Psoas muscle (tissue), 8 donors: Measurements from ENCODE around the gene NUP93. TPM values are rescaled to one million over a fixed set of nuclear protein-coding genes. Genes with fewer than 3 reads are reported as not detected.

Source experiments
- ATAC-seq, 4 donors: fragments of 200-7000 bp; cut with Tn5 transposase; one replicate each; pipeline ENCODE4 v1.9.1; 2020; ENCODE audit warnings: moderate library complexity in 3 of 4, mild to moderate bottlenecking in 2 of 4
- DNase-seq, 2 donors: peaks; one replicate each; pipeline ENCODE4 v3.0.0-alpha.2; 2020
- H3K27ac ChIP-seq: fragments of 200-600 bp; one replicate; pipeline ENCODE4 v1.8.0; 2022
- H3K27me3 ChIP-seq, 3 donors: fragments of 200-600 bp in 1 of 3; one replicate each; pipeline versions ENCODE4 v1.6.1 to v1.8.0; 2013 to 2022; ENCODE audit warnings: low read length in 2 of 3, mild to moderate bottlenecking in 2 of 3, moderate library complexity in 1 of 3; ENCODE audit not compliant: insufficient read depth in 3 of 3
- H3K36me3 ChIP-seq, 2 donors: fragments of 200-600 bp in 1 of 2; one replicate each; pipeline versions ENCODE4 v1.6.1 to v1.8.0; 2013 to 2022; ENCODE audit warnings: low read depth in 1 of 2, mild to moderate bottlenecking in 1 of 2, moderate library complexity in 1 of 2; ENCODE audit not compliant: insufficient read depth in 1 of 2
- H3K4me1 ChIP-seq: fragments of 200-600 bp; one replicate; pipeline ENCODE4 v1.8.0; 2022
- H3K4me3 ChIP-seq: fragments of 200-600 bp; one replicate; pipeline ENCODE4 v1.8.0; 2022; ENCODE audit warnings: mild to moderate bottlenecking
- H3K9me3 ChIP-seq: fragments of 200-600 bp; one replicate; pipeline ENCODE4 v1.8.0; 2022
- WGBS, 3 donors: extraction: QIAGEN DNeasy Blood & Tissue Kit; methylation state at CpG; one replicate each; pipeline versions ENCODE4 v1.1.6 to v1.1.7; 2013; 5-methylcytosine and 5-hydroxymethylcytosine counted together
- intact Hi-C, 2 donors: fragments of 100-400 bp; cut with DNase I; formaldehyde crosslinking; loops; one replicate each; pipeline versions ENCODE4 v1.11.0 to v1.14.2; 2022
- polyA plus RNA-seq, 3 donors: library from polyadenylated mRNA; stranded (reverse); fragments of 200-250 nt; gene quantifications; one replicate each; pipeline ENCODE4 v1.2.3, GENCODE V29; 2013
- total RNA-seq, 4 donors: library from RNA; stranded (reverse); fragmentation: NEBNext Ultra II Directional in 2 of 4; extraction: Animal tissue kit (Norgen Biotek cat#: 25700) in 2 of 4; gene quantifications; one replicate each; pipeline versions ENCODE4 v1.2.1 to v1.2.4, GENCODE V29; 2021 to 2023
- TF ChIP-seq, protein P1 (sequence below): fragments of 200-600 bp; IDR thresholded peaks from one replicate; pipeline ENCODE4 v1.8.0; 2022; ENCODE audit warnings: antibody characterized with exemption
- donor health status: healthy with polysubstance abuse.
- donor health status: DM: no; HTN: no; CAD: no; lungs with moderate emphysema.
- donor health status: Bipolar disorder and iron deficiency.
- donor health status: healthy.
- donor health status: DM: yes; HTN: yes; CAD: no.
- donor health status: DM: no; HTN: no; CAD: no.
- donor health status: DM: no; HTN: no; CAD: no.
- donor health status: DM: yes; HTN: yes; CAD: no.

NUP93 gene
- total and polyA plus RNA-seq, 7 donors, result 16.5 to 44.3 (median 25.5) TPM

DNA sequence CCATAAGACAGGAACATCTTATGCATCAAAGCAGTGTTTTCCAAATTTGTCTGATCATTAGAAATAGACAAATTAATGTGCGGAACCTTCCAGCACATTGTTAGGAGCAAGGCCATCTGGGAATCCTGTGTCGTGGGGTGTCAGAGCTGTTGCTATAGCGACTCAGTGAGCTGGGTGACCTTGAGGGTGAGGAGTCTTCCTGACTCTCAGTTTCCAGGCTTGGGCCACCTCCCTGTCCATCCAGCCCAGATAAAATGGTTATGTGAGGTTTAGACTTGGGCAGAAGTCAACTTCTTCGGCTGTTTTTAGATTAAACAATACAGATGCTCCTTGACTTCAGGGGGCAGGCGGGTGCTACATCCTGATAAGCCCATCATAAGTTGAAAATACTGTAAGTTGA, 27.1 kb upstream of the NUP93 start:
- H3K4me3 ChIP-seq, result no peak overlapping the region
- intact Hi-C loops, result loop anchor here (1.0 to 10.0 kb wide), 7 partner anchors 30 to 191 kb away; no protein-coding TSS in a partner anchor
- H3K36me3 ChIP-seq, result no peaks in the 10 kb centered on the region
- no peak overlapping the region for H3K27ac ChIP-seq
- H3K4me1 ChIP-seq, result no peaks in the 10 kb centered on the region
- DNase-seq, result no peak
- H3K27me3 ChIP-seq, result no peaks in the 10 kb centered on the region
- H3K9me3 ChIP-seq, result no peaks in the 10 kb centered on the region
- 87 to 89% (median 88%) methylated on average over 5 of the region's 5 CpGs for WGBS, 3 donors
- TF ChIP-seq, protein P1, sequence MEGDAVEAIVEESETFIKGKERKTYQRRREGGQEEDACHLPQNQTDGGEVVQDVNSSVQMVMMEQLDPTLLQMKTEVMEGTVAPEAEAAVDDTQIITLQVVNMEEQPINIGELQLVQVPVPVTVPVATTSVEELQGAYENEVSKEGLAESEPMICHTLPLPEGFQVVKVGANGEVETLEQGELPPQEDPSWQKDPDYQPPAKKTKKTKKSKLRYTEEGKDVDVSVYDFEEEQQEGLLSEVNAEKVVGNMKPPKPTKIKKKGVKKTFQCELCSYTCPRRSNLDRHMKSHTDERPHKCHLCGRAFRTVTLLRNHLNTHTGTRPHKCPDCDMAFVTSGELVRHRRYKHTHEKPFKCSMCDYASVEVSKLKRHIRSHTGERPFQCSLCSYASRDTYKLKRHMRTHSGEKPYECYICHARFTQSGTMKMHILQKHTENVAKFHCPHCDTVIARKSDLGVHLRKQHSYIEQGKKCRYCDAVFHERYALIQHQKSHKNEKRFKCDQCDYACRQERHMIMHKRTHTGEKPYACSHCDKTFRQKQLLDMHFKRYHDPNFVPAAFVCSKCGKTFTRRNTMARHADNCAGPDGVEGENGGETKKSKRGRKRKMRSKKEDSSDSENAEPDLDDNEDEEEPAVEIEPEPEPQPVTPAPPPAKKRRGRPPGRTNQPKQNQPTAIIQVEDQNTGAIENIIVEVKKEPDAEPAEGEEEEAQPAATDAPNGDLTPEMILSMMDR, result no peak
- ATAC-seq, result no peak

DNA sequence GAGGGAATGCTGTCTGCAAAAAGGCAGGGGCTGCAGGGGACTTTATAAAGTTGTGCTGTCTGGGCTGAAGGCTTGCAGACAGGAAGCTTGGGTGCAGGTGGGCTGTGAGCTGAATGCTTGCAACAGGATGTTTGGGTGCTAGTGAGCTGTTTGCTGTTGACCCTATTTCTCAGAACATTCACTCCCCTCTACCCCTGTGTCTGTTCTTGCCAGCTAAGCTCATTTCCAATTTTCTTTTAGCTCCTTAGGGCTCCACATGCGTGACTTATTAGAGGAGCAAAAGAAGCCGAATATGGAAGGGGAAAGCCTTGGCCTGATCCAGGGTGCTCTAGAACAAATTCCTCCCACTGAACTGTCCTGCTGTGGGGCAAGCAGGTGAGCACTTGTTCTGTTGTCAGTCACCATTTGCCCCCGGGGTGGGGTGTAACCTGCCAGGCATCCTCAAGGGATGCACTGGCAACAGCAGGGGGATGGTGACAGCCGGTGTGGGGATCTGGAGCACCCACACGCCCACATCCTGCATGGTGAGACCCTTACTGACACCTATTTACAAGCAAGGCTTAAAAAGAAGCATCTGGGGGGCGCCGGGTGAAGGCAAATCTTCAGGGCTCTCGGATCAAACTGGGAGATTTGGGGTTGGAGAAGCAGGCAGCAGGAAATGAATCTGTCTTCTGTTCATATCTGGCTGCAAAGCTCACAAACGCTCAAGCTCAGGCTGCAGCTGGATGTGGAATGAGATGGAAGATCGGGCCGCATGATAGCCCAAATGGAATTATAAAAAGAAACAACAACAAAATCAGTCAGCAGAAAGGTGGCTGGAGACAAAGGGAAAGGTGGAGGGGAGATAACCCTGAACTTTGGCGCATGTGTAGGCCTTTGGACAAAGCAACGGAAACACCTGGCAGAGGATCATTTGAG, 21.1 kb upstream of the NUP93 start:
- intact Hi-C loops, result loop anchor here in 1 of 2 donors (10.0 kb wide), 1 partner anchor 194 kb away; no protein-coding TSS in a partner anchor
- 51 to 68% (median 61%) methylated on average over 13 of the region's 13 CpGs for WGBS, 3 donors
- ATAC-seq (no peak), DNase-seq (no peak)
- no peak overlapping the region for H3K4me3 ChIP-seq
- H3K9me3 ChIP-seq, result no peaks in the 10 kb centered on the region
- no peaks in the 10 kb centered on the region for H3K36me3 ChIP-seq
- H3K27ac ChIP-seq, result no peak overlapping the region
- H3K27me3 ChIP-seq, result no peaks in the 10 kb centered on the region
- H3K4me1 ChIP-seq, result no peaks in the 10 kb centered on the region
- TF ChIP-seq, protein P1, result no peak

DNA sequence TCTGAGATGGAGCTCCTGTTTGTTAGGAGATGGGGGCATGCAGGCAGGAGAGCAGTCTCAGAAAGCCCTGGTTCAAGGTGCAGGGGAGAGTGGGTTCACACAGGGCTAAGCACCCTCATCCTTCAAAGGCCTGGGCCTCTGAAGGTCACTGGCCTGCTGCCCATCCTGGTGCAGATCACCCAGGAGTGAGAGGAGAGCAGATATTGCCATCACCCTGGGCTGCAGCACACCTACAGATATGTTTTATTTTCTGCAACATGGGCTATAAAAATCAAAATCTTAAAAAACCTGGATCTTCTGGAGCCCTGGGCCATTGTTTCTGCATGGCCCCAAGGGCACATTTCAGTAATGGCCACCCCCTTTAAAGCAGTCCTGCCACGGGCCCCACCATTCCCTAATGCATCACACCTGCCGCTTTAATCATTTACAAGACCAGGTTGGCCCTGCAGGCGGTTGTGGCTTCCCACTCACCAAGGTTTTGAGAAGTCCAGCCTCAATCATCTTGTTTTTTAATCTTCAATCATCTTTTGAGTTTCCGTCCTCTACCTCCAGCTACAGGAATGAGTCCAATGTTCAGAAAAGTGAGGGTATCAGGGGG, 20.4 kb upstream of the NUP93 start:
- 80 to 87% (median 87%) methylated on average over 4 of the region's 4 CpGs for WGBS, 3 donors
- DNase-seq (no peak), ATAC-seq (no peak)
- intact Hi-C loops, result loop anchor here in 1 of 2 donors (10.0 kb wide), 1 partner anchor 195 kb away; no protein-coding TSS in a partner anchor
- TF ChIP-seq, protein P1, result no peak
- no peak overlapping the region for H3K4me3 ChIP-seq
- no peaks in the 10 kb centered on the region for H3K36me3 ChIP-seq
- no peak overlapping the region for H3K27ac ChIP-seq
- no peaks in the 10 kb centered on the region for H3K9me3 ChIP-seq
- no peaks in the 10 kb centered on the region for H3K27me3 ChIP-seq
- no peaks in the 10 kb centered on the region for H3K4me1 ChIP-seq

DNA sequence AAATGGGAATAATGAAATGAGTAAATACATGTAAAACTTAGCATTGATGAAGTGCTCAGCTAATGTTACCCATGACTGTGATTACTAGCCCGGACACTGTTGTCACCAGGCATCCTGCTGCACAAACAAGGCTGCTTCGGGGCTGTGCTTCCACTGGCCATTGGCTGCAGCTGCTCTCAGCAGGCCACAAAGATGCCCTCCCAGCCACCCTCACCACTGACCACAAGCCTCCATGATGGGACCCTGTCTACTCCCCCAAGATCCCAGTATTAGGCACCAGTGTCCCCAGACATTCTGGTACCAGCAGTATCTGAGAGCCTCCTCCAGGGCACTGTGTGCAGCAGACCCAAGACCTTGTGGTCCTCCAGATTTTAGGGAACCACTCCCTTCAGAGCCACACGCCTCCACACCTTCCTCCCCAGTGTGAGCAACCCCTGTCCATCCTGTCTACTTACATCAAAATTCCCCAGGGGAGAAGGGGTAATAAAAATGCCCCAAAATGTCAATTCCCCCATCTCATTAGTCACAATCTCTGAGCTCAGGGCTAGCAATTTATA, 19.7 kb upstream of the NUP93 start:
- intact Hi-C loops, result no loop called here
- TF ChIP-seq, protein P1, result no peak

More for the DNA sequence above, 19.7 kb upstream of the NUP93 start:
- ATAC-seq (no peak), DNase-seq (no peak)
- Histone ChIP-seq H3K27ac (no peak overlapping the region), H3K36me3 (no peaks in the 10 kb centered on the region), H3K4me1 (no peaks in the 10 kb centered on the region), H3K9me3 (no peaks in the 10 kb centered on the region), H3K4me3 (no peak overlapping the region), H3K27me3 (no peaks in the 10 kb centered on the region)
- 66 to 85% (median 77%) methylated on average over 3 of the region's 3 CpGs for WGBS, 3 donors
